Right forelimb (tissue), 1 donor: ENCODE data around the gene FOXN3.

Experiments
- DNase-seq: peaks from one replicate; pipeline ENCODE4 v3.0.0-alpha.2; 2018

The FOXN3 gene

GRCh38 chr14:89327771-89328212 lies 89.2 kb downstream of the FOXN3 start:
- no peak for DNase-seq

GRCh38 chr14:89325959-89326358 lies 91.1 kb downstream of the FOXN3 start:
- DNase-seq: no peak

GRCh38 chr14:89325299-89325883 lies 91.6 kb downstream of the FOXN3 start:
- DNase-seq: no peak

- no peak for DNase-seq
These were observed 92.3 kb downstream of the FOXN3 start for GRCh38 chr14:89324501-89325298.

- no peak for DNase-seq
These were observed 96.5 kb downstream of the FOXN3 start for GRCh38 chr14:89320381-89321000.

GRCh38 chr14:89319687-89320086 lies 97.3 kb downstream of the FOXN3 start:
- DNase-seq: no peak

GRCh38 chr14:89317051-89317691 lies 99.9 kb downstream of the FOXN3 start:
- DNase-seq: no peak

GRCh38 chr14:89315493-89316470 lies 101.3 kb downstream of the FOXN3 start:
- no peak for DNase-seq

- no peak for DNase-seq
These were observed 102.8 kb downstream of the FOXN3 start for GRCh38 chr14:89314274-89314673.

- no peak for DNase-seq
These were observed 104.1 kb downstream of the FOXN3 start for GRCh38 chr14:89312932-89313331.

GRCh38 chr14:89310211-89310610 lies 106.8 kb downstream of the FOXN3 start:
- DNase-seq: no peak

GRCh38 chr14:89309670-89310177 lies 107.3 kb downstream of the FOXN3 start:
- DNase-seq: no peak

- DNase-seq: no peak
These were observed 108.6 kb downstream of the FOXN3 start for GRCh38 chr14:89308232-89308959.

GRCh38 chr14:89307409-89307808 lies 109.6 kb downstream of the FOXN3 start:
- no peak for DNase-seq

- DNase-seq: peak; percentile 62
These were observed 111.9 kb downstream of the FOXN3 start for GRCh38 chr14:89304972-89305703.

GRCh38 chr14:89304561-89304960 lies 112.5 kb downstream of the FOXN3 start:
- DNase-seq: peak; percentile 55

GRCh38 chr14:89303456-89304435 lies 113.3 kb downstream of the FOXN3 start:
- DNase-seq: peak; percentile 84

GRCh38 chr14:89302396-89302950 lies 114.6 kb downstream of the FOXN3 start:
- no peak for DNase-seq

GRCh38 chr14:89299587-89299986 lies 117.4 kb downstream of the FOXN3 start:
- DNase-seq: no peak
